ENCODE data around the gene SORCS2. TPM values are rescaled to one million over a fixed set of nuclear protein-coding genes. Genes with fewer than 3 reads are reported as not detected.

Gene SORCS2
- total and polyA plus RNA-seq, 2 of the 4 experiments (the other 2 are of a cell fraction), result 0.36 to 0.62 TPM

DNA sequence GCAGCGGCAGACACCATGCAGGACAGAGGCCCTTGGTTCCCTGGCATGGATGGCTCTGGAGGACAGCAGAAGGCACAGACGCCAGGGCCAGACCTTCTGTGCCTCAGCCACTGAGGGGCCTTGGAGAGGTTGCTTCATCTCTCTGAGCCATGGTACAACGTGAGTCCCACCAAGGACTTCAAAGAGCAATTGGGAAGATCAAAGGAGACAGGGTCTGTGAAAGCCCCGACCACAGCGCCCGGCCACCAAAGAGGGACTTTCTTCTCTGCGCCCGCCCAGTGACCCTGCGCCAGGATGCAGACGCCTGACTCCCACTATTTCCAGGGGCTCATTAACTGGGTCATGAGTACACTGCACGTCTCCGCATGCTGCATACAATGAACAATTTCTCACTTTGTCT lies 573.3 kb downstream of the SORCS2 start:
- in situ Hi-C loops (cut with MboI; ENCODE audit: low sequenced_read_pairs) (loop anchor here (10.0 kb wide), 1 partner anchor 219 kb away; no protein-coding TSS in a partner anchor), dilution Hi-C loops (cut with HindIII; ENCODE audit: low sequenced_read_pairs, unreplicated experiment) (no loop called here), intact Hi-C loops (cut with micrococcal nuclease) (no loop called here)
- Histone ChIP-seq H2BK5ac (ENCODE audit: low read depth, low read length, poor library complexity, severe bottlenecking) (no peak overlapping the region), H3K9ac (ENCODE audit: low read depth, low read length) (no peak overlapping the region), H3K36me3 (ENCODE audit: control insufficient read depth, insufficient read depth, low read length) (peaks cover 92% of the 10 kb centered on the region), H3K4ac (ENCODE audit: low read depth, low read length) (no peak overlapping the region), H3K27ac (ENCODE audit: insufficient read depth, low read length) (no peak overlapping the region), H4K91ac (ENCODE audit: insufficient read depth, low read depth, low read length) (no peak overlapping the region), H3K23ac (ENCODE audit: low read depth, low read length) (no peak overlapping the region), H3K9me3 (ENCODE audit: control insufficient read depth, insufficient read depth, low read length) (no peaks in the 10 kb centered on the region), H2BK120ac (ENCODE audit: low read depth, low read length) (no peak overlapping the region), H2BK20ac (ENCODE audit: low read depth, low read length) (no peak overlapping the region), H3K9me1 (ENCODE audit: insufficient read depth, low read length) (peaks cover 15% of the 10 kb centered on the region; the same call in 1 of the 2 replicates), H3K4me2 (ENCODE audit: low read depth, low read length) (no peak overlapping the region), H2AK9ac (replicated peaks; ENCODE audit: low read depth, low read length, poor library complexity) (peak overlapping the region; percentile 9), H2AFZ (replicated peaks; ENCODE audit: low read length, poor library complexity) (no peak overlapping the region), H3K18ac (ENCODE audit: low read depth, low read length) (no peak overlapping the region), H3K27me3 (ENCODE audit: control insufficient read depth, insufficient read depth, low read length) (no peaks in the 10 kb centered on the region), H4K5ac (ENCODE audit: low read depth, low read length) (no peak overlapping the region), H3K4me1 (ENCODE audit: control insufficient read depth, insufficient read depth, low read length) (peaks cover 4% of the 10 kb centered on the region), H4K8ac (ENCODE audit: low read depth in 2 of 2, low read length in 2 of 2) (no peak overlapping the region), H3K56ac (ENCODE audit: extremely low read depth, insufficient read depth, low read length) (no peak overlapping the region), H2AK5ac (ENCODE audit: low read depth, low read length) (no peak overlapping the region), H4K20me1 (ENCODE audit: insufficient read depth, low read length) (peaks cover 58% of the 10 kb centered on the region), H3K4me3 (ENCODE audit: insufficient read depth, low read depth, low read length) (no peak overlapping the region), H2BK15ac (ENCODE audit: low read depth, low read length) (no peak overlapping the region), H3K14ac (replicated peaks; ENCODE audit: low read depth, low read length) (no peak overlapping the region), H3K79me1 (ENCODE audit: low read depth in 1 of 2, low read length in 2 of 2) (peaks cover 32 to 80% of the 10 kb centered on the region in 2 experiments)
- DNase-seq (no peak), ATAC-seq (ENCODE audit: low read depth) (no peak)
- TF ChIP-seq, protein P1, sequence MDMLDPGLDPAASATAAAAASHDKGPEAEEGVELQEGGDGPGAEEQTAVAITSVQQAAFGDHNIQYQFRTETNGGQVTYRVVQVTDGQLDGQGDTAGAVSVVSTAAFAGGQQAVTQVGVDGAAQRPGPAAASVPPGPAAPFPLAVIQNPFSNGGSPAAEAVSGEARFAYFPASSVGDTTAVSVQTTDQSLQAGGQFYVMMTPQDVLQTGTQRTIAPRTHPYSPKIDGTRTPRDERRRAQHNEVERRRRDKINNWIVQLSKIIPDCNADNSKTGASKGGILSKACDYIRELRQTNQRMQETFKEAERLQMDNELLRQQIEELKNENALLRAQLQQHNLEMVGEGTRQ (IDR thresholded peaks at IDR 0.05; ENCODE audit: low read depth, low read length), result no peak
- no peak for TF ChIP-seq MXI1 (IDR thresholded peaks at IDR 0.05; ENCODE audit: borderline replicate concordance, low read depth, low read length)
- no peak for TF ChIP-seq POLR2A (IDR thresholded peaks at IDR 0.05; ENCODE audit: low read depth, low read length)
- TF ChIP-seq RCOR1 (IDR thresholded peaks at IDR 0.05; ENCODE audit: insufficient replicate concordance, low read length), result no peak
- TF ChIP-seq BHLHE40 (IDR thresholded peaks at IDR 0.05; ENCODE audit: low read depth, low read length), result no peak
- no peak for TF ChIP-seq CHD1 (IDR thresholded peaks at IDR 0.05; ENCODE audit: low read depth, low read length)
- no peak for TF ChIP-seq RFX5 (IDR thresholded peaks at IDR 0.05; ENCODE audit: low read depth, low read length)
- TF ChIP-seq SMC3 (IDR thresholded peaks at IDR 0.05; ENCODE audit: low read depth, low read length), result no peak
- TF ChIP-seq FOS (IDR thresholded peaks at IDR 0.05; ENCODE audit: low read depth, low read length), result no peak
- TF ChIP-seq NFE2L2 (IDR thresholded peaks at IDR 0.05; ENCODE audit: low read depth, low read length), result no peak
- no TSS peak for BruUV-seq (replicated peaks)
- ChIA-PET CTCF (no interaction called here), POLR2A (ENCODE audit: unreplicated experiment) (no interaction called here)
- WGBS, 2 experiments (ENCODE audit: extremely low coverage in 2 of 2, insufficient read length in 1 of 2), result 71% methylated on average over 5 of the region's 12 CpGs; no CpG with 5 or more reads in 1 of the 2 experiments
